HEK293T (cell line): ENCODE results near the gene KIF16B.

Experiments used
- CTCF ChIA-PET: fragments of 350-600 bp; formaldehyde crosslinking; extraction: SDS; loops from one replicate; lab custom pipeline; 2021; ENCODE audit warnings: antibody characterized with exemption, inconsistent platforms; lab: Yijun Ruan, JAX
- POLR2A ChIA-PET: fragments of 350-600 bp; formaldehyde crosslinking; extraction: SDS; loops from one replicate; lab custom pipeline; 2020; ENCODE audit warnings: antibody characterized with exemption, inconsistent platforms; lab: Yijun Ruan, JAX
- DNase-seq: peaks from one replicate; pipeline ENCODE4 v3.0.0; 2012; ENCODE audit warnings: mixed read lengths; ENCODE audit errors: extremely low spot score
- ARNT ChIP-seq: fragments of 450-650 bp; IDR thresholded peaks from 2 replicates; pipeline ENCODE4 v1.6.1; 2017; ENCODE audit warnings: mild to moderate bottlenecking
- BHLHE40 ChIP-seq: fragments of 450-650 bp; IDR thresholded peaks from 2 replicates; pipeline ENCODE4 v1.6.1; 2016; ENCODE audit warnings: mild to moderate bottlenecking, moderate library complexity, borderline replicate concordance
- CTBP1 ChIP-seq: fragments of 450-650 bp; IDR thresholded peaks from 2 replicates; pipeline ENCODE4 v1.6.1; 2016; ENCODE audit warnings: borderline replicate concordance
- ELF4 ChIP-seq: fragments of 450-650 bp; IDR thresholded peaks from 2 replicates; pipeline ENCODE4 v1.6.1; 2017; ENCODE audit warnings: antibody characterized with exemption
- FOXA1 ChIP-seq: fragments of 450-650 bp; IDR thresholded peaks from 2 replicates; pipeline ENCODE4 v1.6.1; 2016; ENCODE audit warnings: mild to moderate bottlenecking
- FOXK2 ChIP-seq: fragments of 450-650 bp; IDR thresholded peaks from 2 replicates; pipeline ENCODE4 v1.6.1; 2016; ENCODE audit warnings: mild to moderate bottlenecking
- FOXM1 ChIP-seq: fragments of 450-650 bp; IDR thresholded peaks from 2 replicates; pipeline ENCODE4 v1.6.1; 2017; ENCODE audit warnings: mild to moderate bottlenecking, borderline replicate concordance
- HDGF ChIP-seq: fragments of 450-650 bp; IDR thresholded peaks from 2 replicates; pipeline ENCODE4 v1.6.1; 2017; ENCODE audit warnings: antibody characterized with exemption, borderline replicate concordance
- L3MBTL2 ChIP-seq: fragments of 450-650 bp; conservative IDR thresholded peaks from 2 replicates; pipeline ENCODE4 v1.6.1; 2016; ENCODE audit warnings: mild to moderate bottlenecking
- LEF1 ChIP-seq: fragments of 450-650 bp; IDR thresholded peaks from 2 replicates; pipeline ENCODE4 v1.6.1; 2017; ENCODE audit warnings: mild to moderate bottlenecking, borderline replicate concordance
- NFRKB ChIP-seq: fragments of 450-650 bp; IDR thresholded peaks from 2 replicates; pipeline ENCODE4 v1.6.1; 2016; ENCODE audit warnings: mild to moderate bottlenecking, moderate library complexity
- SP1 ChIP-seq: fragments of 450-650 bp; IDR thresholded peaks from 2 replicates; pipeline ENCODE4 v1.6.1; 2017
- SUZ12 ChIP-seq: fragments of 450-650 bp; IDR thresholded peaks from 2 replicates; pipeline ENCODE4 v1.6.1; 2016; ENCODE audit warnings: mild to moderate bottlenecking
- TARDBP ChIP-seq: fragments of 450-650 bp; IDR thresholded peaks from 2 replicates; pipeline ENCODE4 v1.6.1; 2016
- ZNF384 ChIP-seq: fragments of 450-650 bp; IDR thresholded peaks from 2 replicates; pipeline ENCODE4 v1.6.1; 2016
- TF ChIP-seq, protein P1 (sequence below): fragments of 450-650 bp; IDR thresholded peaks from 2 replicates; pipeline ENCODE4 v1.6.1; 2016

KIF16B gene

DNA sequence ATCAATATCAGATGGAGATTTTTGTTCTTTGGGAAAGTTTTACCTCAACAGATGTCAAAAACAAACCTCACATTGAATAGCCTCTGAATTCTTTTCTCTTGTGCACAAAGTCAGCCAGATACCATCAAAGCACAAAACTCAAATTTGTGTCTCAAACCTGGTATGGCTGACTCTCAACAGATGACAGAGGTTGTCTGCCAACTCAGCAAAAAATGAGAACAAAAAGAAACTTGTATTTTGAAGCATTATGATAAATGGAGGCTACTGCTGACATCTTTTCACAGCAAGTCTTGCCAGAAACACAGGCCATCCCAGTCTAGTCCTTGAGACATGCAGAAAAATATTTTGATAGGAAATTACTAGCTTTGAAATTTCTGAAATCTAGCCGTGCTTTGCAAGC, 79.8 kb downstream of the KIF16B start:
- ChIA-PET POLR2A (no interaction called here), CTCF (no interaction called here)
- no peak for TF ChIP-seq FOXK2
- TF ChIP-seq, protein P1, sequence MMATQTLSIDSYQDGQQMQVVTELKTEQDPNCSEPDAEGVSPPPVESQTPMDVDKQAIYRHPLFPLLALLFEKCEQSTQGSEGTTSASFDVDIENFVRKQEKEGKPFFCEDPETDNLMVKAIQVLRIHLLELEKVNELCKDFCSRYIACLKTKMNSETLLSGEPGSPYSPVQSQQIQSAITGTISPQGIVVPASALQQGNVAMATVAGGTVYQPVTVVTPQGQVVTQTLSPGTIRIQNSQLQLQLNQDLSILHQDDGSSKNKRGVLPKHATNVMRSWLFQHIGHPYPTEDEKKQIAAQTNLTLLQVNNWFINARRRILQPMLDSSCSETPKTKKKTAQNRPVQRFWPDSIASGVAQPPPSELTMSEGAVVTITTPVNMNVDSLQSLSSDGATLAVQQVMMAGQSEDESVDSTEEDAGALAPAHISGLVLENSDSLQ, result no peak
- TF ChIP-seq L3MBTL2, result no peak
- TF ChIP-seq FOXM1, result no peak
- no peak for TF ChIP-seq HDGF
- no peak for TF ChIP-seq FOXA1
- TF ChIP-seq ZNF384, result no peak
- TF ChIP-seq LEF1, result no peak
- no peak for TF ChIP-seq ARNT
- TF ChIP-seq SUZ12, result no peak
- TF ChIP-seq TARDBP, result no peak
- TF ChIP-seq NFRKB, result no peak
- no peak for TF ChIP-seq ELF4
- TF ChIP-seq SP1, result no peak
- TF ChIP-seq BHLHE40, result no peak
- TF ChIP-seq CTBP1, result no peak
- DNase-seq, result no peak

DNA sequence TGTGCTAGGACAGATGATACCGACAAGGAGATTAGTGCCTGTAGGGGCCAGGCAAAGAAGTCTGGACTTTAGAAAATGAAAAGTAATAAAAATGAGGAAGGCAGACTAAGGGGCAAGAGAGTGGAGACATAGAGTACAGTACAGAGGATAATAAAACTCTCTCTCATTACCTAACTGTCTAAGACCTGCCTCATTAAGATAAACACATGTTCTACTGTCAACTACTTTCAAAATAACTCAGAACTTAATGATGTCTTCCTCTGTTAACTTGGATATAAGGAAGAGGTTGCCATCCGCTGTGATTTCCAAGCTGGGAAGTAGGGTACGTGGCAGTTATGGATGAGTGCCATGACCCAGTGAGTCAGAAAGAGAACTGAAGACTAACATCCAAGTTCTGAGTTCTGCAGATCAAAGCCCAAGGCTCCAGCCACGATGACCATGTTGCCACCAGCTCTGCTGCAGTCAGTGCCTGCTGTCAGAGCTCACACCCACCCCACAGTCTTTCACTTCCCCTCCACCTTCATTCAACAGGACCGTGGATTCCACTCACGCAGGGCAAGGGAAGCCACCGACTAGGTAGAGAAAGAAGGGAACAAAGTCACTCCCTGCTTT, 81.8 kb downstream of the KIF16B start:
- ChIA-PET POLR2A (no interaction called here), CTCF (no interaction called here)
- TF ChIP-seq HDGF, result no peak
- no peak for TF ChIP-seq LEF1
- TF ChIP-seq L3MBTL2, result no peak
- TF ChIP-seq ELF4, result no peak
- TF ChIP-seq SUZ12, result no peak
- no peak for TF ChIP-seq FOXA1
- TF ChIP-seq, protein P1, result no peak
- no peak for TF ChIP-seq BHLHE40
- no peak for TF ChIP-seq CTBP1
- no peak for TF ChIP-seq TARDBP
- TF ChIP-seq FOXK2, result no peak
- TF ChIP-seq SP1, result no peak
- no peak for TF ChIP-seq ZNF384
- TF ChIP-seq FOXM1, result no peak
- no peak for TF ChIP-seq ARNT
- no peak for TF ChIP-seq NFRKB
- no peak for DNase-seq

- ChIA-PET CTCF (no interaction called here), POLR2A (no interaction called here)
- DNase-seq, result no peak
- TF ChIP-seq HDGF (no peak), TARDBP (no peak), SUZ12 (no peak), CTBP1 (no peak), FOXK2 (no peak), ELF4 (no peak), LEF1 (no peak), L3MBTL2 (no peak)
- TF ChIP-seq, protein P1, result no peak
These were observed 82.6 kb downstream of the KIF16B start for GRCh38 chr20:16490696-16491095.

GRCh38 chr20:16488616-16489015, 84.6 kb downstream of the KIF16B start:
- TF ChIP-seq CTBP1 (no peak), SP1 (no peak), FOXK2 (no peak), FOXM1 (no peak), HDGF (no peak), ARNT (no peak), ZNF384 (no peak), L3MBTL2 (no peak)
- TF ChIP-seq, protein P1, result no peak
- ChIA-PET CTCF (no interaction called here), POLR2A (no interaction called here)
- DNase-seq, result no peak

DNA sequence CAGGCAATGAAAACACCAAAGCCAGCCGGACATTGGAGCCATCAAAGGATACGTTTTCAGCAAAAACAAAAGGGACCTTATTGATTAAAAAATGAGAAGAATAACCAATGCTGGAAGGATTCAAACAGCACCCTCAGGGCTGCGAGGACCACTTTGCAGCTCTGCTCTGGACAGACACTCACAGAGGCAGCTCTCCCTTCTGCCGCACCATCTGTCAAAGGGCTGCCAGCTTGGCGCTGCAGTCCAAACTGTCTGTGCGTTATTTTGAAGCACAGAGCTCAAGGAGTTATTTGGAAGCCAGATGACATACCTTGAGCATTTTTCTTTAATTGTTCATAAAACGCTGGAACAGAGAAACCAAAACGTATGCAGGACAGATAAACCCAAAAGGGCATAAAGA, 85.2 kb downstream of the KIF16B start:
- TF ChIP-seq TARDBP, result no peak
- TF ChIP-seq LEF1, result no peak
- TF ChIP-seq FOXK2, result no peak
- TF ChIP-seq ARNT, result no peak
- TF ChIP-seq NFRKB, result no peak
- no peak for TF ChIP-seq ZNF384
- no peak for DNase-seq
- POLR2A ChIA-PET, result no interaction called here
- CTCF ChIA-PET, result no interaction called here

- POLR2A ChIA-PET, result no interaction called here
- TF ChIP-seq LEF1 (no peak), FOXK2 (no peak), L3MBTL2 (no peak), CTBP1 (no peak), SUZ12 (no peak)
- TF ChIP-seq, protein P1, result no peak
- CTCF ChIA-PET, result no interaction called here
- no peak for DNase-seq
These were observed 86.7 kb downstream of the KIF16B start for GRCh38 chr20:16486532-16486931.
